GM21367 (cell line): ENCODE measurements around the gene RAI2.

Experiments used
- ATAC-seq: cut with Tn5 transposase; IDR thresholded peaks from one replicate; pipeline ENCODE4 v1.9.1; 2021; ENCODE audit not compliant: unreplicated experiment

The RAI2 gene

GRCh38 chrX:17830211-17830610 is 30.9 kb downstream of the RAI2 start:
- no peak for ATAC-seq

GRCh38 chrX:17829566-17829965 is 31.5 kb downstream of the RAI2 start:
- ATAC-seq = no peak

- ATAC-seq = no peak
These were observed 32.9 kb downstream of the RAI2 start for GRCh38 chrX:17828171-17828570.

GRCh38 chrX:17826609-17827496 is 34.2 kb downstream of the RAI2 start:
- ATAC-seq = no peak

- no peak for ATAC-seq
These were observed 36.1 kb downstream of the RAI2 start for GRCh38 chrX:17824980-17825379.

GRCh38 chrX:17822351-17822750 is 38.7 kb downstream of the RAI2 start:
- ATAC-seq = no peak

- ATAC-seq = no peak
These were observed 41.0 kb downstream of the RAI2 start for GRCh38 chrX:17820100-17820499.

- no peak for ATAC-seq
These were observed 42.4 kb downstream of the RAI2 start for GRCh38 chrX:17818726-17819125.

- no peak for ATAC-seq
These were observed 43.8 kb downstream of the RAI2 start for GRCh38 chrX:17817251-17817650.

GRCh38 chrX:17814557-17814956 is 46.5 kb downstream of the RAI2 start:
- ATAC-seq = no peak

- ATAC-seq = no peak
These were observed 47.0 kb downstream of the RAI2 start for GRCh38 chrX:17814059-17814458.

GRCh38 chrX:17813277-17813676 is 47.8 kb downstream of the RAI2 start:
- ATAC-seq = no peak

GRCh38 chrX:17812763-17813162 is 48.3 kb downstream of the RAI2 start:
- ATAC-seq = no peak

GRCh38 chrX:17809984-17810383 is 51.1 kb downstream of the RAI2 start:
- no peak for ATAC-seq

GRCh38 chrX:17809273-17809672 is 51.8 kb downstream of the RAI2 start:
- ATAC-seq = no peak

GRCh38 chrX:17805120-17805519 is 56.0 kb downstream of the RAI2 start:
- ATAC-seq = no peak

- no peak for ATAC-seq
These were observed 57.6 kb downstream of the RAI2 start for GRCh38 chrX:17803449-17803848.

GRCh38 chrX:17802756-17803155 is 58.3 kb downstream of the RAI2 start:
- no peak for ATAC-seq

GRCh38 chrX:17801431-17801830 is 59.7 kb downstream of the RAI2 start:
- no peak for ATAC-seq

GRCh38 chrX:17798921-17799320 is 62.2 kb downstream of the RAI2 start:
- no peak for ATAC-seq

GRCh38 chrX:17792826-17793225 is 68.3 kb downstream of the RAI2 start:
- no peak for ATAC-seq

- no peak for ATAC-seq
These were observed 72.0 kb downstream of the RAI2 start for GRCh38 chrX:17788956-17789562.

- ATAC-seq = no peak
These were observed 72.7 kb downstream of the RAI2 start for GRCh38 chrX:17788439-17788838.
